K562 (cell line): ENCODE results near the gene CCN5. TPM values are rescaled to one million over a fixed set of nuclear protein-coding genes. Genes with fewer than 3 reads are reported as not detected.
A peak's percentile ranks its signal among the peaks of the same experiment; 100 is the strongest.

Source experiments
- CEBPB ChIP-seq: fragments of 450-650 bp; IDR thresholded peaks from 2 replicates; pipeline ENCODE4 v1.6.1; 2016; ENCODE audit warnings: missing genetic modification characterization, missing compliant biosample characterization
- EGR1 ChIP-seq: fragments of 450-650 bp; conservative IDR thresholded peaks from 2 replicates; pipeline ENCODE4 v1.6.1; 2017; ENCODE audit warnings: mild to moderate bottlenecking
- GABPB2 ChIP-seq: fragments of 250-450 bp; sonication (Bioruptor Pico); conservative IDR thresholded peaks from 2 replicates; pipeline ENCODE4 v1.5.1; 2021; ENCODE audit warnings: mild to moderate bottlenecking
- KAT8 ChIP-seq: fragments of 450-650 bp; IDR thresholded peaks from 2 replicates; pipeline ENCODE4 v1.6.1; 2016; ENCODE audit warnings: low read depth, mild to moderate bottlenecking
- MBD2 ChIP-seq: sonication (generic); IDR thresholded peaks from 2 replicates; pipeline ENCODE4 v1.6.1; 2016; ENCODE audit warnings: low read depth, borderline replicate concordance
- RCOR1 ChIP-seq, 2 experiments: IDR thresholded peaks; 2 replicates each; pipeline ENCODE4 v1.6.1; 2012; ENCODE audit warnings: low read depth in 2 of 2, low read length in 2 of 2, borderline replicate concordance in 1 of 2, improper control_type of control experiment in 1 of 2
- RHOXF2B ChIP-seq: fragments of 250-450 bp; sonication (Bioruptor Pico); conservative IDR thresholded peaks from 2 replicates; pipeline ENCODE4 v1.5.1; 2021
- SMAD1 ChIP-seq: fragments of 150-350 bp; IDR thresholded peaks from 2 replicates; pipeline ENCODE4 v1.6.1; 2014; ENCODE audit warnings: low read length, low read depth; ENCODE audit not compliant: partially characterized antibody
- ZNF23 ChIP-seq: fragments of 250-450 bp; sonication (Bioruptor Pico); IDR thresholded peaks from 2 replicates; pipeline ENCODE4 v1.4.0; 2020; ENCODE audit warnings: mild to moderate bottlenecking
- ZNF347 ChIP-seq: fragments of 450-650 bp; formaldehyde crosslinking; IDR thresholded peaks from 2 replicates; pipeline ENCODE4 v1.4.0; 2020; ENCODE audit warnings: low read depth, mild to moderate bottlenecking, moderate library complexity
- ZNF431 ChIP-seq: sonication (generic); formaldehyde crosslinking; IDR thresholded peaks from 2 replicates; pipeline ENCODE4 v1.8.0; 2022; ENCODE audit warnings: mild to moderate bottlenecking, missing genetic modification reagents
- ZNF507 ChIP-seq: conservative IDR thresholded peaks from 2 replicates; pipeline ENCODE4 v1.6.1; 2017; ENCODE audit warnings: missing genetic modification characterization, missing compliant biosample characterization
- ZNF583 ChIP-seq: fragments of 250-450 bp; sonication (Bioruptor Pico); IDR thresholded peaks from 2 replicates; pipeline ENCODE4 v1.4.0; 2020
- ZNF76 ChIP-seq: fragments of 250-450 bp; sonication (Bioruptor Pico); IDR thresholded peaks from 2 replicates; pipeline ENCODE4 v1.4.0; 2020; ENCODE audit warnings: mild to moderate bottlenecking, moderate library complexity, borderline replicate concordance
- polyA plus RNA-seq, 8 experiments: library from polyadenylated mRNA; depleted of rRNA in 4 of 8; stranded (reverse) in 5 of 8; unstranded in 3 of 8; fragments of >200 nt; fragmentation: Nextera tagmentation in 2 of 8; fragmentation: Illumina TruSeq in 1 of 8; extraction: Ambion mirVana in 2 of 8; extraction: Trizol in 1 of 8; gene quantifications; 2 replicates each; pipeline versions ENCODE4 v1.2.1 to v1.2.3, GENCODE V29; 2011 to 2014; ENCODE audit warnings: inconsistent platforms in 1 of 8, missing spikeins in 1 of 8
- total RNA-seq, 7 experiments: library from RNA; depleted of rRNA in 6 of 7; stranded (reverse); fragments of >200 nt in 6 of 7; fragmentation: Illumina TruSeq in 2 of 7; extraction: Trizol in 2 of 7; gene quantifications; 2 replicates each; pipeline versions ENCODE4 v1.2.1 to v1.2.3, GENCODE V29; 2011 to 2021; ENCODE audit warnings: low replicate concordance in 1 of 7
- TF ChIP-seq, protein P1 (sequence below): fragments of 250-450 bp; sonication (Bioruptor Pico); IDR thresholded peaks from 2 replicates; pipeline ENCODE4 v1.4.0; 2020; ENCODE audit warnings: mild to moderate bottlenecking, moderate library complexity, borderline replicate concordance
- TF ChIP-seq, protein P2 (sequence below): sonication (generic); formaldehyde crosslinking; IDR thresholded peaks from 2 replicates; pipeline ENCODE4 v1.8.0; 2022; ENCODE audit warnings: mild to moderate bottlenecking, missing genetic modification reagents
- TF ChIP-seq, protein P3 (sequence below): fragments of 250-450 bp; sonication (Bioruptor Pico); IDR thresholded peaks from 2 replicates; pipeline ENCODE4 v1.5.0; 2020; ENCODE audit warnings: mild to moderate bottlenecking, borderline replicate concordance
- TF ChIP-seq, protein P4 (sequence below): fragments of 250-450 bp; sonication (Bioruptor Pico); IDR thresholded peaks from 2 replicates; pipeline ENCODE4 v1.5.0; 2021; ENCODE audit warnings: mild to moderate bottlenecking, moderate library complexity

Gene CCN5
- total and polyA plus RNA-seq, 9 of the 15 experiments (the other 6 are each of a cell fraction or from before 2014, with no cell fraction given) = not detected

DNA sequence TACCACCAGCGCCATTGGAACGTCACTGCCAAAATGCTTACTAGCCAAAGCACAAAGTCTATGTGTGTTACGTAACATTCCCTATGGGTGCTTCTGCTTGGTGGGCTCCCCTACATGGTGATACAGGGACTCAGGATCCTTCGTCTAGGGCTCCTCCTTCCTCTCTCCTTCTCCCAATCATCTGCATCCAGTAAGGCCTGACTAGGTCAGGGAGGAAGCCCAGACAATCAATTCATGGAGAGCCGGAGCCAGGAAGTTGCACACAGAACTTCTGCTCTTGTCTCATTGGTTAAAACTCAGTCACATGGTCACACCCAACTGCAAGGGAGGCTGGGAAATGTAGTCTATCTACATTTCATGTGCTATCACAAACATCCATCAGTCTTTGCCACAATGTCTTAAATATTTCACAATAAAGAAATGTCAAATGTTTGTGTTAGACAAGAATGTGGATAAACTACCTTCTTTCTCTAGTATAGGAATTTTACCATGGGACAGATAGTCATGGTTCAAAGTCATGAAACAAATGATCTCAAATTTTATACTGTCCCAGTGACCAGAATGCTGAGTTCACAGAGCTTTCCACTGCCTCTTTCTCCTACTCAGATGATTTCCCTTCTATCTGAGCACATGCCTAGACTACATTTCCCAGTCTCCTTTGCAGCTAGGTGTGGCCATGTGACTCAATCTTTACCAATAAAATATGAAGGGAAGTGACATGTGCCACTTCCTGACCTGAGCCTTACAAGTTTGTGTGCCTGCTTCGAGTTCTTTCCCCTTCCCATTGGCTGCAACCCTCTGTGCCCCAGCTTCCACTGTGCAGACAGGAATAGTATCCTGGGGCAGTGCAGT lies 21.2 kb downstream of the CCN5 start (continued):
- TF ChIP-seq ZNF507 (tag) (no peak), EGR1 (no peak), ZNF431 (CRISPR knock-in tag) (no peak), GABPB2 (no peak), ZNF347 (CRISPR knock-in tag) (no peak), RCOR1 (IDR thresholded peaks at IDR 0.05; ENCODE audit: borderline replicate concordance in 1 of 2, low read depth in 2 of 2, low read length in 2 of 2) (no peak), ZNF583 (CRISPR knock-in tag) (no peak), ZNF23 (CRISPR knock-in tag) (no peak), KAT8 (no peak), RHOXF2B (CRISPR knock-in tag) (no peak), SMAD1 (no peak), MBD2 (peak; percentile 64; the same call in 1 of the 2 replicates), ZNF76 (CRISPR knock-in tag) (no peak), CEBPB (peak; percentile 97)
- TF ChIP-seq, protein P1, sequence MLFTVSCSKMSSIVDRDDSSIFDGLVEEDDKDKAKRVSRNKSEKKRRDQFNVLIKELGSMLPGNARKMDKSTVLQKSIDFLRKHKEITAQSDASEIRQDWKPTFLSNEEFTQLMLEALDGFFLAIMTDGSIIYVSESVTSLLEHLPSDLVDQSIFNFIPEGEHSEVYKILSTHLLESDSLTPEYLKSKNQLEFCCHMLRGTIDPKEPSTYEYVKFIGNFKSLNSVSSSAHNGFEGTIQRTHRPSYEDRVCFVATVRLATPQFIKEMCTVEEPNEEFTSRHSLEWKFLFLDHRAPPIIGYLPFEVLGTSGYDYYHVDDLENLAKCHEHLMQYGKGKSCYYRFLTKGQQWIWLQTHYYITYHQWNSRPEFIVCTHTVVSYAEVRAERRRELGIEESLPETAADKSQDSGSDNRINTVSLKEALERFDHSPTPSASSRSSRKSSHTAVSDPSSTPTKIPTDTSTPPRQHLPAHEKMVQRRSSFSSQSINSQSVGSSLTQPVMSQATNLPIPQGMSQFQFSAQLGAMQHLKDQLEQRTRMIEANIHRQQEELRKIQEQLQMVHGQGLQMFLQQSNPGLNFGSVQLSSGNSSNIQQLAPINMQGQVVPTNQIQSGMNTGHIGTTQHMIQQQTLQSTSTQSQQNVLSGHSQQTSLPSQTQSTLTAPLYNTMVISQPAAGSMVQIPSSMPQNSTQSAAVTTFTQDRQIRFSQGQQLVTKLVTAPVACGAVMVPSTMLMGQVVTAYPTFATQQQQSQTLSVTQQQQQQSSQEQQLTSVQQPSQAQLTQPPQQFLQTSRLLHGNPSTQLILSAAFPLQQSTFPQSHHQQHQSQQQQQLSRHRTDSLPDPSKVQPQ (CRISPR knock-in tag) = no peak
- TF ChIP-seq, protein P2, sequence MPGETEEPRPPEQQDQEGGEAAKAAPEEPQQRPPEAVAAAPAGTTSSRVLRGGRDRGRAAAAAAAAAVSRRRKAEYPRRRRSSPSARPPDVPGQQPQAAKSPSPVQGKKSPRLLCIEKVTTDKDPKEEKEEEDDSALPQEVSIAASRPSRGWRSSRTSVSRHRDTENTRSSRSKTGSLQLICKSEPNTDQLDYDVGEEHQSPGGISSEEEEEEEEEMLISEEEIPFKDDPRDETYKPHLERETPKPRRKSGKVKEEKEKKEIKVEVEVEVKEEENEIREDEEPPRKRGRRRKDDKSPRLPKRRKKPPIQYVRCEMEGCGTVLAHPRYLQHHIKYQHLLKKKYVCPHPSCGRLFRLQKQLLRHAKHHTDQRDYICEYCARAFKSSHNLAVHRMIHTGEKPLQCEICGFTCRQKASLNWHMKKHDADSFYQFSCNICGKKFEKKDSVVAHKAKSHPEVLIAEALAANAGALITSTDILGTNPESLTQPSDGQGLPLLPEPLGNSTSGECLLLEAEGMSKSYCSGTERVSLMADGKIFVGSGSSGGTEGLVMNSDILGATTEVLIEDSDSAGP (CRISPR knock-in tag) = no peak
- TF ChIP-seq, protein P3, sequence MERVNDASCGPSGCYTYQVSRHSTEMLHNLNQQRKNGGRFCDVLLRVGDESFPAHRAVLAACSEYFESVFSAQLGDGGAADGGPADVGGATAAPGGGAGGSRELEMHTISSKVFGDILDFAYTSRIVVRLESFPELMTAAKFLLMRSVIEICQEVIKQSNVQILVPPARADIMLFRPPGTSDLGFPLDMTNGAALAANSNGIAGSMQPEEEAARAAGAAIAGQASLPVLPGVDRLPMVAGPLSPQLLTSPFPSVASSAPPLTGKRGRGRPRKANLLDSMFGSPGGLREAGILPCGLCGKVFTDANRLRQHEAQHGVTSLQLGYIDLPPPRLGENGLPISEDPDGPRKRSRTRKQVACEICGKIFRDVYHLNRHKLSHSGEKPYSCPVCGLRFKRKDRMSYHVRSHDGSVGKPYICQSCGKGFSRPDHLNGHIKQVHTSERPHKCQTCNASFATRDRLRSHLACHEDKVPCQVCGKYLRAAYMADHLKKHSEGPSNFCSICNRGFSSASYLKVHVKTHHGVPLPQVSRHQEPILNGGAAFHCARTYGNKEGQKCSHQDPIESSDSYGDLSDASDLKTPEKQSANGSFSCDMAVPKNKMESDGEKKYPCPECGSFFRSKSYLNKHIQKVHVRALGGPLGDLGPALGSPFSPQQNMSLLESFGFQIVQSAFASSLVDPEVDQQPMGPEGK (CRISPR knock-in tag) = no peak
- TF ChIP-seq, protein P4, sequence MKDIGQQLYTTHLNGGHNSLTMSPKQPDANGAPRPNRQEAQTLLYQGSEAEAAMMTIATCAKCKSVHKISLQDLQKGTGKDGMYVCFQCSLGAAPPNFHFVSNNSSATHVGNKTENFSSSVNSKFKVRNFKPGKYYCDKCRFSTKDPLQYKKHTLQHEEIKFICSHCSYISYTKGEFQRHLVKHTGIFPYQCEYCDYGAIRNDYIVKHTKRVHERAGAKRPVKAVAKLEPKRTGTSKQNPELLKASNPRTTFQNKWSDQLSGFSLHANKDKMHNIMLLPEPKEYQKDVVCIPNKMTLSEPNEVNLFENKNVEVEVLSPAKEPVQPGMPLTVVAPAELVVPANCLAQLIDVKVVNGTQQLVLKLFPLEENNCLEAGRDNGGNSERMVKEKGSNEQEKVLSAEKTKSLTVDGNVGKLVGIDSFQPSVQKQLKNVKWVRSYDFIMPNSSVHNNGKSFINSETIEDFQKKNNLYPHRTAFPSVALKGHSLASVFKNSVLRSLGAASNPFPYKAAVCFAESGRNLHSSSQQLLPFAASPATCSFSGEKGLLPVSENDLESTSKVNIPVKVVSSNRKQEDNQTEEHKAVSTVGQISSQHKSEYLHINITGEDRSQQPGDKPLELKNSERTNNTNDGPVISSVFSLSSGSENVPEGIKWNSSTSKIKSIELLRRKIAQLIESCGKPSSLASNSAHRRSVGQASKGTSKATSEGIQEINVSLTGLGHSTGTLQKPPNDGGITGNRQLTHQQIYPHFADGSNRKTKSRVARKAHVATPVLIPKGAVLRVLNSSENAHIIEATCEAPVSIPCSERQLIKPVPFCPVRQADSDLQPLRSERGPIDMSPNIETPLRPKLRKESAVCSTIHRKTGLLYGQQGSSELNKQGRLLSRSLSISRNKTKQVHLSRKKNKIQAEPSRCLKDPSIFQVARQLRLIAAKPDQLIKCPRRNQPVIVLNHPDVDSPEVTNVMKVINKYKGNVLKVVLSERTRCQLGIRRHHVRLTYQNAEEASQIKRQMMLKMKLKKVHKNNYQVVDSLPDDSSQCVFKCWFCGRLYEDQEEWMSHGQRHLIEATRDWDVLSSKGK = no peak
